K562 treated with DMSO at 1 percent for 12 hours (cell line): ENCODE data around the gene MIS12. TPM values are rescaled to one million over a fixed set of nuclear protein-coding genes. Genes with fewer than 3 reads are reported as not detected.

ENCODE experiments used
- total RNA-seq: library from RNA; unstranded; fragments of 300-600 nt; gene quantifications from 2 replicates; pipeline ENCODE4 v1.2.3, GENCODE V29; 2022; ENCODE audit not compliant: insufficient read depth

The MIS12 gene, protein sequence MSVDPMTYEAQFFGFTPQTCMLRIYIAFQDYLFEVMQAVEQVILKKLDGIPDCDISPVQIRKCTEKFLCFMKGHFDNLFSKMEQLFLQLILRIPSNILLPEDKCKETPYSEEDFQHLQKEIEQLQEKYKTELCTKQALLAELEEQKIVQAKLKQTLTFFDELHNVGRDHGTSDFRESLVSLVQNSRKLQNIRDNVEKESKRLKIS
- 8.9 and 19.0 TPM in 2 replicates for total RNA-seq

GRCh38 chr17:5486206-5487124, at the start of gene MIS12:
TSS of gene MIS12 (plus strand) at chr17:5486566. CDS start at chr17:5488863, 2,297 bp downstream.

GRCh38 chr17:5438716-5439445, 47.5 kb upstream of the MIS12 start, which contains the start of gene C1QBP:
TSS of gene C1QBP (minus strand) at chr17:5439155. CDS start at chr17:5439073, 82 bp downstream.

GRCh38 chr17:5485270-5486205, 828 bp upstream of the MIS12 start, which contains the start of gene DERL2:
TSS of gene DERL2 (minus strand) at chr17:5486178. CDS start at chr17:5486161, 17 bp downstream.

Other genes starting within 250 kb of the MIS12 start
- gene RABEP1, start 204.3 kb upstream of the MIS12 start, total RNA-seq, result 6.2 and 21.9 TPM in 2 replicates
- gene NUP88, start 66.9 kb upstream of the MIS12 start, total RNA-seq, result 25.4 and 41.6 TPM in 2 replicates
- 31.2 and 31.8 TPM in 2 replicates for gene RPAIN, start 66.4 kb upstream of the MIS12 start, total RNA-seq
- 134 and 138 TPM in 2 replicates for gene C1QBP, start 47.4 kb upstream of the MIS12 start, total RNA-seq
- gene DHX33, start 17.6 kb upstream of the MIS12 start, total RNA-seq, result 1.1 and 4.0 TPM in 2 replicates
- 9.3 and 30.1 TPM in 2 replicates for gene DERL2, start 388 bp upstream of the MIS12 start, total RNA-seq
- gene NLRP1, start 97.9 kb downstream of the MIS12 start, total RNA-seq, result 24.5 and 84.7 TPM in 2 replicates